Chondrocyte (in vitro differentiated cells): ENCODE results near the gene IL19. TPM values are rescaled to one million over a fixed set of nuclear protein-coding genes. Genes with fewer than 3 reads are reported as not detected.

Source experiments
- DNase-seq: peaks from one replicate; pipeline ENCODE4 v3.0.0; 2021; ENCODE audit warnings: mixed read lengths, low spot score
- H3K27ac Mint-ChIP-seq: one replicate; pipeline ENCODE4 v1.8.0; 2021; ENCODE audit warnings: mild to moderate bottlenecking, moderate library complexity, mixed read lengths; ENCODE audit not compliant: unreplicated experiment
- H3K27me3 Mint-ChIP-seq: 2 replicates; pipeline ENCODE4 v1.8.0; 2021; ENCODE audit warnings: low read depth, mixed read lengths
- H3K36me3 Mint-ChIP-seq: 2 replicates; pipeline ENCODE4 v1.8.0; 2021; ENCODE audit warnings: low read depth, mixed read lengths
- H3K4me1 Mint-ChIP-seq: 2 replicates; pipeline ENCODE4 v1.8.0; 2021; ENCODE audit warnings: low read depth, mild to moderate bottlenecking, mixed read lengths
- H3K4me3 Mint-ChIP-seq: one replicate; pipeline ENCODE4 v1.8.0; 2021; ENCODE audit warnings: mild to moderate bottlenecking, moderate library complexity, mixed read lengths; ENCODE audit not compliant: unreplicated experiment
- H3K9me3 Mint-ChIP-seq: 2 replicates; pipeline ENCODE4 v1.8.0; 2021; ENCODE audit warnings: low read depth, mixed read lengths
- CTCF ChIP-seq: fragments of 200-600 bp; sonication (generic); IDR thresholded peaks from 2 replicates; pipeline ENCODE4 v1.5.0; 2021; ENCODE audit warnings: antibody characterized with exemption, mild to moderate bottlenecking, moderate library complexity
- total RNA-seq: library from RNA; stranded (reverse); gene quantifications from 3 replicates; pipeline ENCODE4 v1.2.1, GENCODE V29; 2021

IL19 gene
- total RNA-seq, 1 donor from 2014 or later, result not detected

GRCh38 chr1:206809504-206810084 lies 39.0 kb downstream of the IL19 start:
- no peak for DNase-seq
- peak; percentile 76 for TF ChIP-seq CTCF

GRCh38 chr1:206812471-206812870 lies 41.9 kb downstream of the IL19 start:
- H3K4me3 Mint-ChIP-seq, result no peak overlapping the region
- peaks cover 7% of the 10 kb centered on the region for H3K27me3 Mint-ChIP-seq
- no peak for DNase-seq
- no peak for TF ChIP-seq CTCF
- H3K36me3 Mint-ChIP-seq, result no peaks in the 10 kb centered on the region
- H3K4me1 Mint-ChIP-seq, result peaks cover 6% of the 10 kb centered on the region
- peaks cover 13% of the 10 kb centered on the region for H3K9me3 Mint-ChIP-seq
- H3K27ac Mint-ChIP-seq, result no peak overlapping the region

More at GRCh38 chr1:206809504-206810084, 39.0 kb downstream of the IL19 start:
- H3K27ac Mint-ChIP-seq, result no peak overlapping the region
- peaks cover 13% of the 10 kb centered on the region for H3K9me3 Mint-ChIP-seq
- no peak overlapping the region for H3K4me3 Mint-ChIP-seq
- no peaks in the 10 kb centered on the region for H3K4me1 Mint-ChIP-seq
- no peaks in the 10 kb centered on the region for H3K36me3 Mint-ChIP-seq
- peaks cover 16% of the 10 kb centered on the region for H3K27me3 Mint-ChIP-seq

GRCh38 chr1:206814716-206815341 lies 44.3 kb downstream of the IL19 start:
- no peak for TF ChIP-seq CTCF
- no peak overlapping the region for H3K4me3 Mint-ChIP-seq
- H3K27me3 Mint-ChIP-seq, result no peaks in the 10 kb centered on the region
- no peaks in the 10 kb centered on the region for H3K36me3 Mint-ChIP-seq
- no peak for DNase-seq
- H3K9me3 Mint-ChIP-seq, result peaks cover 13% of the 10 kb centered on the region
- peak overlapping the region; percentile 24 for H3K27ac Mint-ChIP-seq
- H3K4me1 Mint-ChIP-seq, result peaks cover 6% of the 10 kb centered on the region

- H3K9me3 Mint-ChIP-seq, result peaks cover 11% of the 10 kb centered on the region
- H3K4me3 Mint-ChIP-seq, result no peak overlapping the region
- H3K27me3 Mint-ChIP-seq, result no peaks in the 10 kb centered on the region
- no peak for DNase-seq
- H3K4me1 Mint-ChIP-seq, result peaks cover 6% of the 10 kb centered on the region
- H3K36me3 Mint-ChIP-seq, result no peaks in the 10 kb centered on the region
- no peak for TF ChIP-seq CTCF
- no peak overlapping the region for H3K27ac Mint-ChIP-seq
These were observed 46.1 kb downstream of the IL19 start for GRCh38 chr1:206816390-206817287.

- no peaks in the 10 kb centered on the region for H3K27me3 Mint-ChIP-seq
- no peaks in the 10 kb centered on the region for H3K36me3 Mint-ChIP-seq
- TF ChIP-seq CTCF, result no peak
- peaks cover 12% of the 10 kb centered on the region for H3K4me1 Mint-ChIP-seq
- H3K4me3 Mint-ChIP-seq, result no peak overlapping the region
- DNase-seq, result no peak
- H3K9me3 Mint-ChIP-seq, result no peaks in the 10 kb centered on the region
- H3K27ac Mint-ChIP-seq, result no peak overlapping the region
These were observed 50.9 kb downstream of the IL19 start for GRCh38 chr1:206821493-206821892.
